ENCODE measurements around the gene NFATC3. TPM values are rescaled to one million over a fixed set of nuclear protein-coding genes. Genes with fewer than 3 reads are reported as not detected.

NFATC3 gene
- total and polyA plus RNA-seq, 2 of the 8 experiments (the other 6 are each of a cell fraction or from before 2014, with no cell fraction given), result 17.6 to 34.5 TPM

- Histone ChIP-seq H4K8ac (ENCODE audit: extremely low read depth, insufficient read depth, low read length) (no peak overlapping the region), H3K79me2 (ENCODE audit: control insufficient read depth in 1 of 2, insufficient read depth in 2 of 2, low read length in 2 of 2) (no peaks in the 10 kb centered on the region), H3K4ac (replicated peaks; ENCODE audit: insufficient read length, low read depth, low read length) (no peak overlapping the region), H3K4me2 (ENCODE audit: insufficient read depth in 1 of 2, low read depth in 2 of 2, low read length in 2 of 2) (no peak overlapping the region), H3K56ac (replicated peaks; ENCODE audit: insufficient read length, low read depth, low read length) (no peak overlapping the region), H3K23me2 (ENCODE audit: low read depth, low read length) (no peaks in the 10 kb centered on the region), H3K27me3 (replicated peaks in 1 of 4; ENCODE audit: control insufficient read depth in 3 of 4, extremely low read depth in 1 of 4, insufficient read depth in 3 of 4, low read length in 3 of 4) (no peaks in the 10 kb centered on the region), H4K91ac (replicated peaks; ENCODE audit: insufficient read length, low read length) (no peak overlapping the region), H4K5ac (ENCODE audit: insufficient read length, low read depth, low read length) (no peak overlapping the region), H4K20me1 (replicated peaks in 1 of 2; ENCODE audit: control insufficient read depth in 1 of 2, insufficient read depth in 2 of 2, low read length in 2 of 2) (peaks cover 0 to 3% of the 10 kb centered on the region in 2 experiments), H3K14ac (ENCODE audit: insufficient read length) (no peak overlapping the region), H3K79me1 (ENCODE audit: low read depth, low read length) (no peaks in the 10 kb centered on the region), H2BK15ac (ENCODE audit: low read length) (no peak overlapping the region), H3K9ac (replicated peaks in 1 of 4; ENCODE audit: extremely low read depth in 1 of 4, low read depth in 3 of 4, low read length in 3 of 4) (no peak overlapping the region), H3K18ac (ENCODE audit: extremely low read depth, low read length) (no peak overlapping the region), H3K23ac (ENCODE audit: insufficient read length) (no peak overlapping the region), H2AFZ (ENCODE audit: low read length) (no peak overlapping the region), H2BK5ac (ENCODE audit: low read depth, low read length) (no peak overlapping the region), H3K4me1 (replicated peaks in 1 of 4; ENCODE audit: control insufficient read depth in 3 of 4, insufficient read depth in 4 of 4, low read length in 3 of 4) (no peaks in the 10 kb centered on the region), H3K9me3 (ENCODE audit: insufficient read depth in 2 of 2, low read depth in 1 of 2, low read length in 1 of 2) (no peaks in the 10 kb centered on the region), H3K4me3 (ENCODE audit: extremely low read depth in 1 of 4, insufficient read depth in 2 of 4, low read depth in 3 of 4, low read length in 4 of 4) (no peak overlapping the region), H2AK5ac (ENCODE audit: low read depth, low read length) (no peak overlapping the region), H2BK20ac (ENCODE audit: low read length) (no peak overlapping the region), H2BK12ac (ENCODE audit: low read depth, low read length) (no peak overlapping the region), H3K36me3 (ENCODE audit: control insufficient read depth in 2 of 4, insufficient read depth in 4 of 4, low read length in 3 of 4) (peaks cover 9 to 35% (median 29%) of the 10 kb centered on the region in 4 experiments; a peak in 7 of 8 replicates), H3K27ac (ENCODE audit: low read depth, low read length) (no peak overlapping the region), H2BK120ac (replicated peaks; ENCODE audit: low read depth, low read length) (no peak overlapping the region)
- DNase-seq (ENCODE audit: low read depth in 1 of 2, low spot score in 2 of 2) (peak in 1 of 2 experiments; percentile 20), FAIRE-seq (no peak)
- 80% methylated on average over 2 of the region's 2 CpGs; no CpG with 5 or more reads in 1 of the 2 experiments for WGBS, 2 experiments (ENCODE audit: extremely low coverage in 1 of 2, insufficient coverage in 1 of 2, insufficient read length in 1 of 2, insufficient replicate concordance in 2 of 2, low coverage in 1 of 2, low lambda C conversion rate in 2 of 2, missing lambda C conversion rate in 1 of 2)
- TF ChIP-seq KDM4A (IDR thresholded peaks at IDR 0.05; ENCODE audit: low read depth, low read length, severe bottlenecking) (no peak), KDM1A (IDR thresholded peaks at IDR 0.05; ENCODE audit: borderline replicate concordance, low read length) (no peak), KDM5A (IDR thresholded peaks at IDR 0.05; ENCODE audit: low read length) (no peak), SIX5 (IDR thresholded peaks at IDR 0.05; ENCODE audit: low read depth, low read length) (no peak), TAF1 (IDR thresholded peaks at IDR 0.05; ENCODE audit: low read depth, low read length) (no peak)
- POLR2A ChIA-PET (ENCODE audit: partially characterized antibody), result interaction anchor here (4.2 kb wide), 1 partner anchor 13 kb away, joined by 19 read pairs; the partner anchor contains the start of gene NFATC3
- CTCF ChIA-PET (ENCODE audit: partially characterized antibody), result interaction anchor here (0.6 to 2.5 kb wide), 6 partner anchors 9 to 202 kb away, joined by 3 to 19 read pairs (median 4); no protein-coding TSS in a partner anchor
These were observed 14.9 kb upstream of the NFATC3 start for GRCh38 chr16:68070249-68070730.

All from H1 (cell line).